CD4-positive, alpha-beta T cell (primary cell): Measurements from ENCODE around the gene TMPRSS6. TPM values are rescaled to one million over a fixed set of nuclear protein-coding genes. Genes with fewer than 3 reads are reported as not detected.

Experiments
- ATAC-seq: fragments of 200-7000 bp; cut with Tn5 transposase; one replicate; pipeline ENCODE4 v1.10.0; 2022; ENCODE audit warnings: mild to moderate bottlenecking; ENCODE audit not compliant: poor library complexity
- CTCF ChIA-PET: fragments of 350-600 bp; sonication (Branson Sonifier 250); formaldehyde crosslinking; loops from one replicate; lab custom pipeline; 2021; ENCODE audit warnings: antibody characterized with exemption, inconsistent platforms; lab: Charles Lee
- POLR2A ChIA-PET: fragments of 350-600 bp; sonication (Branson Sonifier 250); formaldehyde crosslinking; loops from one replicate; lab custom pipeline; 2021; ENCODE audit warnings: antibody characterized with exemption, inconsistent platforms; lab: Charles Lee
- DNase-seq, 14 experiments: peaks; one replicate each; pipeline ENCODE4 v3.0.0-alpha.2; 2013 to 2020; ENCODE audit warnings: mixed read lengths in 2 of 14
- H3K27ac ChIP-seq, 2 donors: one replicate each; pipeline versions ENCODE4 v1.5.1 to v1.7.0; 2013; ENCODE audit warnings: low read length in 2 of 2, low read depth in 1 of 2, mild to moderate bottlenecking in 1 of 2
- H3K27me3 ChIP-seq, 2 experiments: 1 replicate in 1 of 2; 2 replicates in 1 of 2; pipeline versions ENCODE4 v1.6.1 to v1.7.0; 2013; ENCODE audit warnings: low read length in 2 of 2, control low read depth in 1 of 2, mild to moderate bottlenecking in 1 of 2, moderate library complexity in 1 of 2; ENCODE audit not compliant: insufficient read depth in 2 of 2, control insufficient read depth in 1 of 2
- H3K36me3 ChIP-seq: one replicate; pipeline ENCODE4 v1.6.1; 2013; ENCODE audit warnings: low read length, control low read depth; ENCODE audit not compliant: insufficient read depth
- H3K4me1 ChIP-seq: one replicate; pipeline ENCODE4 v1.6.1; 2013; ENCODE audit warnings: low read length, control low read depth; ENCODE audit not compliant: insufficient read depth
- H3K4me3 ChIP-seq: one replicate; pipeline ENCODE4 v1.5.1; 2013; ENCODE audit warnings: mild to moderate bottlenecking, low read length, moderate library complexity
- H3K9me3 ChIP-seq, 2 experiments: 1 replicate in 1 of 2; 2 replicates in 1 of 2; pipeline versions ENCODE4 v1.6.1 to v1.7.0; 2013; ENCODE audit warnings: low read length in 2 of 2, mild to moderate bottlenecking in 2 of 2, control low read depth in 1 of 2, moderate library complexity in 1 of 2; ENCODE audit not compliant: control insufficient read depth in 1 of 2, insufficient read depth in 1 of 2
- H3K27ac Mint-ChIP-seq: one replicate; pipeline ENCODE4 v1.8.0; 2020; ENCODE audit warnings: mixed read lengths
- H3K27me3 Mint-ChIP-seq: one replicate; pipeline ENCODE4 v1.8.0; 2021; ENCODE audit warnings: mixed read lengths
- H3K36me3 Mint-ChIP-seq: one replicate; pipeline ENCODE4 v1.8.0; 2021; ENCODE audit warnings: low read depth, mixed read lengths
- H3K4me1 Mint-ChIP-seq: one replicate; pipeline ENCODE4 v1.8.0; 2021; ENCODE audit warnings: low read depth, mixed read lengths
- H3K4me3 Mint-ChIP-seq: one replicate; pipeline ENCODE4 v1.8.0; 2020; ENCODE audit warnings: mild to moderate bottlenecking, mixed read lengths
- H3K9me3 Mint-ChIP-seq: one replicate; pipeline ENCODE4 v1.8.0; 2020; ENCODE audit warnings: mixed read lengths
- CTCF ChIP-seq: fragments of 200-600 bp; IDR thresholded peaks from one replicate; pipeline ENCODE4 v1.8.0; 2022; ENCODE audit warnings: antibody characterized with exemption, mild to moderate bottlenecking
- intact Hi-C, 2 experiments: fragments of 100-400 bp; cut with DNase I in 1 of 2; cut with micrococcal nuclease in 1 of 2; formaldehyde crosslinking; loops; one replicate each; pipeline versions ENCODE4 v1.15.1 to v1.9.0; 2023 to 2025; cut with DNase I, micrococcal nuclease
- total RNA-seq, 174 experiments: library from RNA in 2 of 174; stranded (reverse) in 2 of 174; gene quantifications; one replicate each; pipeline ENCODE4 v1.2.3 and lab custom pipeline; 2021 to 2026

The TMPRSS6 gene
- total RNA-seq, 2 experiments from 2014 or later = 0.19 to 0.39 TPM

GRCh38 chr22:37092997-37093396 lies 16.5 kb downstream of the TMPRSS6 start:
- no peak for DNase-seq
- no peaks in the 10 kb centered on the region for H3K9me3 Mint-ChIP-seq
- Histone ChIP-seq H3K27ac (no peak overlapping the region), H3K36me3 (no peaks in the 10 kb centered on the region), H3K4me1 (peaks cover 3% of the 10 kb centered on the region), H3K9me3 (no peaks in the 10 kb centered on the region), H3K27me3 (peaks cover 0 to 3% of the 10 kb centered on the region in 2 experiments), H3K4me3 (no peak overlapping the region)
- ATAC-seq = no peak
- no peak overlapping the region for H3K27ac Mint-ChIP-seq
- no peak for TF ChIP-seq CTCF
- no peak overlapping the region for H3K4me3 Mint-ChIP-seq
- POLR2A ChIA-PET = no interaction called here
- peaks cover 28% of the 10 kb centered on the region for H3K27me3 Mint-ChIP-seq
- no peaks in the 10 kb centered on the region for H3K36me3 Mint-ChIP-seq
- H3K4me1 Mint-ChIP-seq = no peaks in the 10 kb centered on the region
- intact Hi-C loops = no loop called here
- CTCF ChIA-PET = no interaction called here

GRCh38 chr22:37091994-37092393 lies 17.5 kb downstream of the TMPRSS6 start:
- TF ChIP-seq CTCF = no peak
- Histone ChIP-seq H3K4me3 (no peak overlapping the region), H3K9me3 (no peaks in the 10 kb centered on the region), H3K4me1 (peaks cover 5% of the 10 kb centered on the region), H3K27ac (no peak overlapping the region), H3K36me3 (no peaks in the 10 kb centered on the region), H3K27me3 (peaks cover 0 to 5% of the 10 kb centered on the region in 2 experiments)
- no peak overlapping the region for H3K4me3 Mint-ChIP-seq
- DNase-seq = no peak
- ATAC-seq = no peak
- no peaks in the 10 kb centered on the region for H3K9me3 Mint-ChIP-seq
- no peaks in the 10 kb centered on the region for H3K4me1 Mint-ChIP-seq
- peaks cover 24% of the 10 kb centered on the region for H3K27me3 Mint-ChIP-seq
- intact Hi-C loops = no loop called here
- ChIA-PET CTCF (no interaction called here), POLR2A (no interaction called here)
- H3K27ac Mint-ChIP-seq = no peak overlapping the region
- H3K36me3 Mint-ChIP-seq = no peaks in the 10 kb centered on the region

- H3K27ac ChIP-seq = no peak overlapping the region
- H3K4me1 Mint-ChIP-seq = no peaks in the 10 kb centered on the region
- CTCF ChIA-PET = no interaction called here
- ATAC-seq (no peak), DNase-seq (no peak)
- no peaks in the 10 kb centered on the region for H3K36me3 Mint-ChIP-seq
- H3K4me3 Mint-ChIP-seq = no peak overlapping the region
- H3K27me3 ChIP-seq = peaks cover 0 to 3% of the 10 kb centered on the region in 2 experiments
- no peak overlapping the region for H3K27ac Mint-ChIP-seq
- no peak for TF ChIP-seq CTCF
- H3K4me1 ChIP-seq = peaks cover 5% of the 10 kb centered on the region
- POLR2A ChIA-PET = no interaction called here
- no peak overlapping the region for H3K4me3 ChIP-seq
- H3K27me3 Mint-ChIP-seq = peaks cover 15% of the 10 kb centered on the region
- no peaks in the 10 kb centered on the region for H3K36me3 ChIP-seq
- H3K9me3 ChIP-seq = no peaks in the 10 kb centered on the region
- intact Hi-C loops = no loop called here
- no peaks in the 10 kb centered on the region for H3K9me3 Mint-ChIP-seq
These were observed 18.4 kb downstream of the TMPRSS6 start for GRCh38 chr22:37090920-37091695.
